Nephron (organoid): Measurements from ENCODE around the gene CCDC90B.

Experiments
- H3K27ac Mint-ChIP-seq, 3 experiments: 2 replicates each; pipeline ENCODE4 v1.8.0; 2020; ENCODE audit warnings: mixed read lengths in 3 of 3, mild to moderate bottlenecking in 2 of 3, moderate library complexity in 1 of 3
- H3K27me3 Mint-ChIP-seq: 2 replicates; pipeline ENCODE4 v1.8.0; 2021; ENCODE audit warnings: low read depth, mild to moderate bottlenecking, moderate library complexity, mixed read lengths
- H3K36me3 Mint-ChIP-seq: 2 replicates; pipeline ENCODE4 v1.8.0; 2020; ENCODE audit warnings: low read depth, mixed read lengths
- H3K4me1 Mint-ChIP-seq: 2 replicates; pipeline ENCODE4 v1.8.0; 2020; ENCODE audit warnings: mixed read lengths
- H3K4me3 Mint-ChIP-seq, 3 experiments: 2 replicates each; pipeline ENCODE4 v1.8.0; 2020; ENCODE audit warnings: mild to moderate bottlenecking in 3 of 3, mixed read lengths in 3 of 3, moderate library complexity in 2 of 3
- H3K9me3 Mint-ChIP-seq: 2 replicates; pipeline ENCODE4 v1.8.0; 2020; ENCODE audit warnings: mixed read lengths
- CTCF ChIP-seq, 3 experiments: fragments of 200-600 bp; sonication (generic); IDR thresholded peaks; one replicate each; pipeline ENCODE4 v1.5.0; 2021; ENCODE audit warnings: antibody characterized with exemption in 3 of 3; ENCODE audit not compliant: unreplicated experiment in 3 of 3

Gene CCDC90B, protein sequence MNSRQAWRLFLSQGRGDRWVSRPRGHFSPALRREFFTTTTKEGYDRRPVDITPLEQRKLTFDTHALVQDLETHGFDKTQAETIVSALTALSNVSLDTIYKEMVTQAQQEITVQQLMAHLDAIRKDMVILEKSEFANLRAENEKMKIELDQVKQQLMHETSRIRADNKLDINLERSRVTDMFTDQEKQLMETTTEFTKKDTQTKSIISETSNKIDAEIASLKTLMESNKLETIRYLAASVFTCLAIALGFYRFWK

DNA sequence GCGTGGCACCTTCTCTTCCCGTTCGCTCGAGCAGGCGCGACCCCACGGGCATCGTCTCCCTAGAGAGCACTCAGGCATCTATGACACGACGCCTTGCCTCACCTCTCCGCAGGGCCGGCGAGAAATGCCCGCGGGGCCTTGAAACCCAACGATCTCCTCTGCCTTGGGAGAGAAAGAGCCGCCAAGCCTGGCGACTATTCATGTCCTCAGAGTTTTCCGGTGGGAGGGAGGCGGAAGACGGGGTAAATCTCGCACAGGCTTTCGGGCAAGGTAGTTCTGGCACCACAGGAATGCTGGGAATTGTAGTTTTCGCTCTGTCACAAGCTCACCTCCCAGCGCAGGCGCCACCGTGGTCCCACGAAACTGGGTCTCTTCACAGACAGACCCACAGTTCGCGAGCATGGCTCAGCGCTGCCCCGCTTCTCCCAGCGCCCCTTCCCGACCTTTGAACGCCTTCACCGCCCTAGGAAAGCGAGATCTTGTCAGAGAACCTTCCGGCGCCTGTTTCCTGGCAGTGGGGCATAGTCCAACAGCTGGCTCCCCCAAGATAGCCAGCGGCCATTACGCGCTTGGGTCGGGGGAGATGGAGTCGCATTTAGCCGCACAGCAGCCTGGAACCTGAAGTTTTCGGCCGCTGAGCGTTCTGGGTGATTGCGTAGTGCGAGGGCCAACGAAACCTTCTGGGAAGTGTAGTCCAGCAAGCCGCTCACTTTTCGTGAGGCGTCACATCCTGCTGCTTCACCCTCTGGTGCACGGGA is at the start of gene CCDC90B:
Gene CCDC90B (minus strand): TSS at position 597 of the 758 bp plus-strand sequence. CDS start 395 bp downstream, at position 202.
- Mint-ChIP-seq H3K27me3 (no peaks in the 10 kb centered on the region), H3K27ac (peak within 1 kb of the TSS; percentile 97 to 100 (median 100)), H3K4me3 (peak within 1 kb of the TSS; percentile 93 to 98 (median 97)), H3K9me3 (no peaks in the 10 kb centered on the region), H3K36me3 (no peaks in the 10 kb centered on the region), H3K4me1 (peaks cover 32% of the 10 kb centered on the region)
- TF ChIP-seq CTCF (IDR thresholded peaks at IDR 0.05; ENCODE audit: unreplicated experiment in 3 of 3) = peak in 1 of 3 experiments; percentile 44

DNA sequence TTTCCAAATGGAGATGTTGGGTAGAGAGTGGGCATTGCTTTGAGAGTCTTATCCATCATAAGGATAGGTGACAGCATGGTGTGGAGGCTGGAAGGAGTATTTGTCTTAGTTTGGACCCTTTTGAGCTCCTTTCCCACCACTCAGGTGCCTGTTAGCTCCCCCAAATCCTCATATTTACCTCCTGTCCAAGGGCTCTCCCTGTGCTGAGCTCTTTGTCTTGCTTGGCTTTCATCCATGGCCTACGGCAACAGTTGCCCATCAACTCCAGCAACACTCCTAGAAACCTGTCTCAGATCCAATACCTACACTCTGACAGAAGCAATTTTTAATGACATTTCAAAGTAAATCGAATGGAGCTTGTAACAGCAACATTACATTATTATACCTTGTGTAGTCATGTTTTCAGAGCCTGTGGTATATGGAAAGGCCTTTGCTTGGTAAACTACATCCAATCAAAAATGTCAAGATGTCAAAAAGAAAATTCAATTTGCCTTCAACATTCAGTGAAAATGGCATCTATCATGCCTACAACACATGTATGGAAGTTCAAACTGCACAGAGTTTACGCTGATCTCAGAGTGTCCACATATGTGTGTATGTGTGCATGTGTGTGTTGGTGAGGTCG is 49.4 kb upstream of the CCDC90B start:
- Mint-ChIP-seq H3K27ac (no peak overlapping the region), H3K9me3 (no peaks in the 10 kb centered on the region), H3K27me3 (no peaks in the 10 kb centered on the region), H3K4me1 (no peaks in the 10 kb centered on the region), H3K36me3 (no peaks in the 10 kb centered on the region), H3K4me3 (no peak overlapping the region)
- TF ChIP-seq CTCF (IDR thresholded peaks at IDR 0.05; ENCODE audit: unreplicated experiment in 3 of 3) = no peak

DNA sequence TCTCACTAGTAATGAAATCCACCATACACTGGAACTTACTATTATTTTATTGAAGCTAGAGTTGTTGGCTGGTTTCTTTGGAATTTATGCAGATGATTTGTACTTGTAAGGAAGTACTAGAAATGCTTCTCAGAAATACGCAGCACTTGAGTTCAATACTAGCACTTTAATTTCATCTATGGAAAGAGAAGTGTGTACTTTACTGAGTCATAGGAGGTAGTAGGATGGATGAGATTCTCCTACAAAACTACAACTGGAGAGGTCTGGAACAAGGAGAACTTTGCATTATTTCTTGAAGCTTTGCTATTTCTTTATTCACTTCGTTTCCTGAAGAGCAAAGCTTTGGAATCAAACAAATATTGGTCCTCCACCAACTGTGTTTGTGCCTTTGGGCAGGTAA is 44.1 kb upstream of the CCDC90B start:
- Mint-ChIP-seq H3K36me3 (no peaks in the 10 kb centered on the region), H3K4me3 (no peak overlapping the region)
- no peak for TF ChIP-seq CTCF (IDR thresholded peaks at IDR 0.05; ENCODE audit: unreplicated experiment in 3 of 3)

GRCh38 chr11:83326326-83326725 is 40.2 kb upstream of the CCDC90B start:
- TF ChIP-seq CTCF (IDR thresholded peaks at IDR 0.05; ENCODE audit: unreplicated experiment in 3 of 3) = no peak
- Mint-ChIP-seq H3K27me3 (no peaks in the 10 kb centered on the region), H3K4me1 (no peaks in the 10 kb centered on the region), H3K9me3 (no peaks in the 10 kb centered on the region), H3K27ac (no peak overlapping the region), H3K36me3 (no peaks in the 10 kb centered on the region), H3K4me3 (no peak overlapping the region)

More for the DNA sequence above, 44.1 kb upstream of the CCDC90B start:
- no peaks in the 10 kb centered on the region for H3K27me3 Mint-ChIP-seq
- no peaks in the 10 kb centered on the region for H3K9me3 Mint-ChIP-seq
- no peak overlapping the region for H3K27ac Mint-ChIP-seq
- H3K4me1 Mint-ChIP-seq = no peaks in the 10 kb centered on the region

DNA sequence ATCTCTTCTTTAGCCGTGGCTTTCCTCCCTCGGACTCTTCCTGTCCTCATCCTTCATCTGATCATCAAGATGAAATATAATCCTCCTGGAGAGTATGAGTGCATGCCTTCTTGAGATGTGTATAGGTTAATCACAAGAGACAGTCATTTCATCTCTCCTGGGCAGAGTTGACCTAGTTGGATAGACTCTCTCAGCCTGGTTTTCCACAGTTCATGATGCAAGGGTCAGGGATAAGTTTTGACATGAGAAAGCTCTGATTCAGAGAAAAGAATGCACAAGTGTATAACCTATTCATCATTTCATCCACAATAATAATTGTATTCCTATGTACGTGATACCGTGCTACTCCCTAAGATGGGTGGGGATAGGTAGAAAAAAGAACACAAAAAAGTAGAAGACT is 33.2 kb upstream of the CCDC90B start:
- H3K4me1 Mint-ChIP-seq = no peaks in the 10 kb centered on the region
- TF ChIP-seq CTCF (IDR thresholded peaks at IDR 0.05; ENCODE audit: unreplicated experiment in 3 of 3) = no peak
- H3K36me3 Mint-ChIP-seq = no peaks in the 10 kb centered on the region
- H3K9me3 Mint-ChIP-seq = peaks cover 12% of the 10 kb centered on the region
- no peak overlapping the region for H3K27ac Mint-ChIP-seq
- no peak overlapping the region for H3K4me3 Mint-ChIP-seq
- no peaks in the 10 kb centered on the region for H3K27me3 Mint-ChIP-seq
